ENCODE data around the gene SACM1L. TPM values are rescaled to one million over a fixed set of nuclear protein-coding genes. Genes with fewer than 3 reads are reported as not detected.

SACM1L gene
- total RNA-seq, 1 donor from 2014 or later = 19.8 TPM

- no peak for DNase-seq (ENCODE audit: low read depth)
- H3K27me3 ChIP-seq (ENCODE audit: control insufficient read depth, insufficient read depth, low read length) = no peaks in the 10 kb centered on the region
- TF ChIP-seq, protein P1, sequence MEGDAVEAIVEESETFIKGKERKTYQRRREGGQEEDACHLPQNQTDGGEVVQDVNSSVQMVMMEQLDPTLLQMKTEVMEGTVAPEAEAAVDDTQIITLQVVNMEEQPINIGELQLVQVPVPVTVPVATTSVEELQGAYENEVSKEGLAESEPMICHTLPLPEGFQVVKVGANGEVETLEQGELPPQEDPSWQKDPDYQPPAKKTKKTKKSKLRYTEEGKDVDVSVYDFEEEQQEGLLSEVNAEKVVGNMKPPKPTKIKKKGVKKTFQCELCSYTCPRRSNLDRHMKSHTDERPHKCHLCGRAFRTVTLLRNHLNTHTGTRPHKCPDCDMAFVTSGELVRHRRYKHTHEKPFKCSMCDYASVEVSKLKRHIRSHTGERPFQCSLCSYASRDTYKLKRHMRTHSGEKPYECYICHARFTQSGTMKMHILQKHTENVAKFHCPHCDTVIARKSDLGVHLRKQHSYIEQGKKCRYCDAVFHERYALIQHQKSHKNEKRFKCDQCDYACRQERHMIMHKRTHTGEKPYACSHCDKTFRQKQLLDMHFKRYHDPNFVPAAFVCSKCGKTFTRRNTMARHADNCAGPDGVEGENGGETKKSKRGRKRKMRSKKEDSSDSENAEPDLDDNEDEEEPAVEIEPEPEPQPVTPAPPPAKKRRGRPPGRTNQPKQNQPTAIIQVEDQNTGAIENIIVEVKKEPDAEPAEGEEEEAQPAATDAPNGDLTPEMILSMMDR (IDR thresholded peaks at IDR 0.05; ENCODE audit: insufficient read depth, low read length, poor library complexity, severe bottlenecking) = no peak
- no peaks in the 10 kb centered on the region for H3K36me3 ChIP-seq (ENCODE audit: control insufficient read depth, insufficient read depth, low read length)
- no peak overlapping the region for H3K4me3 ChIP-seq (ENCODE audit: low read depth, low read length)
Measured at GRCh38 chr3:45772341-45773035, 83.3 kb downstream of the SACM1L start.

GRCh38 chr3:45773072-45773471, 83.9 kb downstream of the SACM1L start:
- no peak for DNase-seq (ENCODE audit: low read depth)
- TF ChIP-seq, protein P1 (IDR thresholded peaks at IDR 0.05; ENCODE audit: insufficient read depth, low read length, poor library complexity, severe bottlenecking) = no peak
- no peaks in the 10 kb centered on the region for H3K27me3 ChIP-seq (ENCODE audit: control insufficient read depth, insufficient read depth, low read length)
- H3K36me3 ChIP-seq (ENCODE audit: control insufficient read depth, insufficient read depth, low read length) = no peaks in the 10 kb centered on the region
- H3K4me3 ChIP-seq (ENCODE audit: low read depth, low read length) = no peak overlapping the region

- Histone ChIP-seq H3K36me3 (ENCODE audit: control insufficient read depth, insufficient read depth, low read length) (no peaks in the 10 kb centered on the region), H3K27me3 (ENCODE audit: control insufficient read depth, insufficient read depth, low read length) (no peaks in the 10 kb centered on the region), H3K4me3 (ENCODE audit: low read depth, low read length) (no peak overlapping the region)
- no peak for DNase-seq (ENCODE audit: low read depth)
- TF ChIP-seq, protein P1 (IDR thresholded peaks at IDR 0.05; ENCODE audit: insufficient read depth, low read length, poor library complexity, severe bottlenecking) = no peak
Measured at GRCh38 chr3:45773714-45774449, 84.7 kb downstream of the SACM1L start.

- H3K4me3 ChIP-seq (ENCODE audit: low read depth, low read length) = no peak overlapping the region
- H3K27me3 ChIP-seq (ENCODE audit: control insufficient read depth, insufficient read depth, low read length) = no peaks in the 10 kb centered on the region
- TF ChIP-seq, protein P1 (IDR thresholded peaks at IDR 0.05; ENCODE audit: insufficient read depth, low read length, poor library complexity, severe bottlenecking) = no peak
- H3K36me3 ChIP-seq (ENCODE audit: control insufficient read depth, insufficient read depth, low read length) = no peaks in the 10 kb centered on the region
- no peak for DNase-seq (ENCODE audit: low read depth)
Measured at GRCh38 chr3:45774581-45775521, 85.7 kb downstream of the SACM1L start.

DNA sequence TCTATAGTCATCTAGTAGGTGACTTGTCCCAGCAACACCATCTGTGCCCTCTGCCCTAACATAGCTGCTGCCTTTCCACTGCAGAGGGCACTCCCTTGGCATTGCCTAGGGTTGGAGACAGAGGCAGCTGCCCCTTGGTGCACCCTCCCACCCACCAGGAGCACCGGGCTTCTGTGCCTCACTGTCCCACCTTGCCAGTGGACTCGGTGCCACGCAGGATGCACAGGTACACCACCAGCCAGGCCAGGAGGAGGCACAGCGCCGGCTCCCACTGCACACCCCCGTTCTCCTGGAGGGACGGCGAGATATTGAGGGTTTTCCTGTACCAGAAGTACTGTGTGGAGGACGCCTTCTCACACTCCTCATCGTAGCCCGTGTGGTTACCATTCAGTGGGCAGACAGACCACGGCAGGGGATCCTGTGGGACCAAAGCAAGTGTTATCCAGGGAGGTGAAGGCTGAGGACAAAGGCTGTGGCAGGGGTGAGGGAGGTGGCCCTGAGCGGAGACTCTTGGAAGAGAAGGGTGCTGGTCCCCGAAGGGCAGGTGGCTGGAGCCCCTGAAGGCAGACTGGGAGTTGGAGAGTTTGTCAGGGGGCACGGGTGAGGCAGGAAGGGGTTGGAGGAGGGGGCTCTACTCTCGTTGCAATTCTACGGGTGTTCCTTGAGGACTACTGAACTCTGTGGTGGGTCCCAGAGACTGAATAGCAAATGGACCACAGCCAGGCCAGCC, 86.5 kb downstream of the SACM1L start:
- Histone ChIP-seq H3K36me3 (ENCODE audit: control insufficient read depth, insufficient read depth, low read length) (no peaks in the 10 kb centered on the region), H3K27me3 (ENCODE audit: control insufficient read depth, insufficient read depth, low read length) (no peaks in the 10 kb centered on the region), H3K4me3 (ENCODE audit: low read depth, low read length) (no peak overlapping the region)
- TF ChIP-seq, protein P1 (IDR thresholded peaks at IDR 0.05; ENCODE audit: insufficient read depth, low read length, poor library complexity, severe bottlenecking) = no peak
- DNase-seq (ENCODE audit: low read depth) = no peak
